MCF 10A (cell line): Measurements from ENCODE around the gene HLCS. TPM values are rescaled to one million over a fixed set of nuclear protein-coding genes. Genes with fewer than 3 reads are reported as not detected.

ENCODE experiments used
- BruUV-seq: library from RNA; stranded (reverse); fragments of 400-500 nt; replicated peaks from 2 replicates; lab custom pipeline; 2021; lab: Mats Ljungman, UMichigan
- CTCF ChIA-PET: fragments of 300-600 bp; sonication (Branson Sonifier 250); formaldehyde crosslinking; extraction: SDS; loops from one replicate; lab custom pipeline; 2021; ENCODE audit warnings: antibody characterized with exemption, inconsistent platforms; lab: Yijun Ruan, JAX
- POLR2A ChIA-PET: fragments of 300-600, 350-650 bp; sonication (Branson Sonifier 250); formaldehyde crosslinking; extraction: SDS; loops from one replicate; lab custom pipeline; 2020; ENCODE audit warnings: antibody characterized with exemption, inconsistent platforms; lab: Yijun Ruan, JAX
- DNase-seq: peaks from one replicate; pipeline ENCODE4 v3.0.0-alpha.2; 2018; ENCODE audit not compliant: unreplicated experiment
- H3K27ac Mint-ChIP-seq: one replicate; pipeline ENCODE4 v1.8.0; 2022; ENCODE audit warnings: mild to moderate bottlenecking, low read depth, mixed read lengths; ENCODE audit not compliant: unreplicated experiment
- H3K27me3 Mint-ChIP-seq: one replicate; pipeline ENCODE4 v1.8.0; 2022; ENCODE audit warnings: mixed read lengths; ENCODE audit not compliant: insufficient read depth, unreplicated experiment
- H3K36me3 Mint-ChIP-seq: one replicate; pipeline ENCODE4 v1.8.0; 2022; ENCODE audit warnings: mild to moderate bottlenecking, moderate library complexity, mixed read lengths; ENCODE audit not compliant: insufficient read depth, unreplicated experiment
- H3K4me1 Mint-ChIP-seq: one replicate; pipeline ENCODE4 v1.8.0; 2022; ENCODE audit warnings: mixed read lengths; ENCODE audit not compliant: insufficient read depth, unreplicated experiment
- H3K4me3 Mint-ChIP-seq: one replicate; pipeline ENCODE4 v1.8.0; 2022; ENCODE audit warnings: mild to moderate bottlenecking, moderate library complexity, mixed read lengths; ENCODE audit not compliant: unreplicated experiment
- H3K9me3 Mint-ChIP-seq: one replicate; pipeline ENCODE4 v1.8.0; 2022; ENCODE audit warnings: mixed read lengths; ENCODE audit not compliant: unreplicated experiment
- intact Hi-C: fragments of 100-400 bp; cut with micrococcal nuclease; formaldehyde crosslinking; loops from 2 replicates; pipeline ENCODE4 v1.14.1; 2022
- total RNA-seq: library from RNA; stranded (reverse); gene quantifications from 2 replicates; pipeline ENCODE4 v1.2.3, GENCODE V29; 2022
- TF ChIP-seq, protein P1 (sequence below): fragments of 200-600 bp; IDR thresholded peaks from one replicate; pipeline ENCODE4 v1.8.0; 2022; ENCODE audit warnings: antibody characterized with exemption, mild to moderate bottlenecking; ENCODE audit not compliant: unreplicated experiment

The HLCS gene
- total RNA-seq, 1 experiment from 2014 or later, result 46.1 TPM

DNA sequence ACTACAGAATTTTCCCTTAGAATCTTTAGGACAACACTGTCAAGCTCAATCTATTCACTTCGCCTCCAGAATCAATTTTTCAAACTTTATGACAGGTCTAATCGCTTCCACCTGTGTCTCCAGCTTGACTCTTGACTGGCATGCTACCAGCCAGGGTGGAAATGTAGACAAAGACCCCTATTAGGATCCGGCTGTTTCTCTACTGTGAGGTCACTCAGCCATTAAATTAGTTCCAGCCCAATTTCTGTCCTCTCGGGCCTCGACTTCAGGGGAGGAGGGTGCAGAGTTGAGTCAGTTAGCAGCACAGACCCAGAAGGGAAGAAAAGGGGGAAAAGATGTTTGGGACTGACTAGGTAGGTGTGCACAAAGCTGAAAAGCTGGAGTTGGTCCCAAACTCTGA, 78.5 kb downstream of the HLCS start:
- H3K27me3 Mint-ChIP-seq, result no peaks in the 10 kb centered on the region
- no peaks in the 10 kb centered on the region for H3K9me3 Mint-ChIP-seq
- H3K36me3 Mint-ChIP-seq, result peaks cover 28% of the 10 kb centered on the region
- POLR2A ChIA-PET, result no interaction called here
- intact Hi-C loops, result no loop called here
- H3K4me3 Mint-ChIP-seq, result no peak overlapping the region
- no TSS peak for BruUV-seq
- no peaks in the 10 kb centered on the region for H3K4me1 Mint-ChIP-seq
- no peak overlapping the region for H3K27ac Mint-ChIP-seq
- TF ChIP-seq, protein P1, sequence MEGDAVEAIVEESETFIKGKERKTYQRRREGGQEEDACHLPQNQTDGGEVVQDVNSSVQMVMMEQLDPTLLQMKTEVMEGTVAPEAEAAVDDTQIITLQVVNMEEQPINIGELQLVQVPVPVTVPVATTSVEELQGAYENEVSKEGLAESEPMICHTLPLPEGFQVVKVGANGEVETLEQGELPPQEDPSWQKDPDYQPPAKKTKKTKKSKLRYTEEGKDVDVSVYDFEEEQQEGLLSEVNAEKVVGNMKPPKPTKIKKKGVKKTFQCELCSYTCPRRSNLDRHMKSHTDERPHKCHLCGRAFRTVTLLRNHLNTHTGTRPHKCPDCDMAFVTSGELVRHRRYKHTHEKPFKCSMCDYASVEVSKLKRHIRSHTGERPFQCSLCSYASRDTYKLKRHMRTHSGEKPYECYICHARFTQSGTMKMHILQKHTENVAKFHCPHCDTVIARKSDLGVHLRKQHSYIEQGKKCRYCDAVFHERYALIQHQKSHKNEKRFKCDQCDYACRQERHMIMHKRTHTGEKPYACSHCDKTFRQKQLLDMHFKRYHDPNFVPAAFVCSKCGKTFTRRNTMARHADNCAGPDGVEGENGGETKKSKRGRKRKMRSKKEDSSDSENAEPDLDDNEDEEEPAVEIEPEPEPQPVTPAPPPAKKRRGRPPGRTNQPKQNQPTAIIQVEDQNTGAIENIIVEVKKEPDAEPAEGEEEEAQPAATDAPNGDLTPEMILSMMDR, result no peak
- DNase-seq, result no peak
- CTCF ChIA-PET, result interaction anchor here (1.1 kb wide), 1 partner anchor 29 kb away, joined by 3 read pairs; no protein-coding TSS in a partner anchor

DNA sequence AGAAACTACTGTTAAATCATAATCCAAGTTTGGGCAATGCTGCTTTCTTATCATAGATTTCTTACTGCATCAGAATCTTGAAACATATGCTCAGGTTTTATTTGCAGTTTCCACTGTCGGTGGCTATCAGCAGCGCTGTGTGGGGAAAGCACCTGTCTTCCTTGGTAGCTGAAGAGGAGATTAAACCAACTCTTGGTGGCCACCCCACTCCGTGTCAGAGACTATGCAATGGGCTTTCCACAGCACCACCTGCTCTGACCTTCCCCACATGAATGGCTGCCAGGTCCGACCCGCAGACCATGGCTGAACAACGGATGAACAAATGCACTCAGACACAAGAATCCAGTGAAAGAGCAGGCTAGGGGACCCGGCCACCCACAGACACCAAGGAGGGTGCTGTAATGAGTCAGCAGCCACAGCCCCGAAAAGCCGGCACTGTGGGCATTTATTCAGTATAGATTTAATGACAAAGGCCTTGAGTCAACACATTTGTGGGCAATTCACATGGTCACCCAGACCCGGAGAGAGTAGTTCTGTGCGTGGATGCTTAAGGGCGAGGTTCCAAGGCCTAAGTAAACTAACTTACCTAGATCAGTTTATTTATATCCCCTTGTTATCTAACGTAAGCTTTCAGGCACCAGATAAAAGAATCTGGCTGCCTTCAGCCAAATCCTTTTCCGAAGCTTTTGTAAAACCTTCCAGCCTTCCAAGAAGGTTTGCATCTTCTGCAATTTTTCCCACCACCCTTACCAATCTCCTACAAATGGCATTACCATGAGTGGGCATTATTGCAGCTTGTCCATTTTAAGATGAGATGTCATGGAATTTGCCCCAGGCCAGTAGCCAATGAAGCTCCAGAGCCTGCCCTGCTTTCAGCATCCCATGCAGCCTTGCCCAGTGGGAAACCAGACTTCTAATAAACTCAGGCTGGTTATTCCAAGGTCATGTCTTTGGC, 82.7 kb downstream of the HLCS start:
- POLR2A ChIA-PET, result no interaction called here
- Mint-ChIP-seq H3K27ac (no peak overlapping the region), H3K36me3 (peaks cover 23% of the 10 kb centered on the region), H3K4me3 (no peak overlapping the region), H3K4me1 (no peaks in the 10 kb centered on the region), H3K27me3 (no peaks in the 10 kb centered on the region), H3K9me3 (no peaks in the 10 kb centered on the region)
- DNase-seq, result no peak
- no TSS peak for BruUV-seq
- TF ChIP-seq, protein P1, result no peak
- intact Hi-C loops, result no loop called here
- CTCF ChIA-PET, result interaction anchor here (1.0 to 1.6 kb wide), 2 partner anchors 30 to 253 kb away, joined by 3 to 4 read pairs; no protein-coding TSS in a partner anchor

DNA sequence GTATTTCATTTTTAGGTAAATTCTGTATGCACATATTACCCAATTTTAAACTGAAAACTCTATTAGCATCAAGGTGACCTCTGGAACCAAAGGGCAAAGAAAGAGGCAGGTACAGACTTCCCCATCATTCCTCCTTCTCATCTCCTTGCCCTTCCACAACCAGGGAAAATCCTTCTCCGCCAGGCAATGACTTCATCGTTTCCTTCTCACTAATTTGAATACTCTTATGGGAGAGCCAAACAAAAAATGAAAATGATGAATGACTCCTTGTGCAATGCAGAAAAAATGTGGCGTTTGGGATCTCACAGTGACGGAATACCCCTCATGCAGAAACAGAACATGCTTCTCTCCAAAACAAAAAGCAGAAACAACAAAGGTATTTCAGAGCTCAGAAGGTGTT, 83.7 kb downstream of the HLCS start:
- intact Hi-C loops, result no loop called here
- peaks cover 5% of the 10 kb centered on the region for H3K9me3 Mint-ChIP-seq
- peaks cover 18% of the 10 kb centered on the region for H3K36me3 Mint-ChIP-seq
- no peaks in the 10 kb centered on the region for H3K27me3 Mint-ChIP-seq
- H3K4me3 Mint-ChIP-seq, result no peak overlapping the region
- no peak overlapping the region for H3K27ac Mint-ChIP-seq
- ChIA-PET CTCF (no interaction called here), POLR2A (no interaction called here)
- no peaks in the 10 kb centered on the region for H3K4me1 Mint-ChIP-seq
- no TSS peak for BruUV-seq
- no peak for DNase-seq
- TF ChIP-seq, protein P1, result no peak

DNA sequence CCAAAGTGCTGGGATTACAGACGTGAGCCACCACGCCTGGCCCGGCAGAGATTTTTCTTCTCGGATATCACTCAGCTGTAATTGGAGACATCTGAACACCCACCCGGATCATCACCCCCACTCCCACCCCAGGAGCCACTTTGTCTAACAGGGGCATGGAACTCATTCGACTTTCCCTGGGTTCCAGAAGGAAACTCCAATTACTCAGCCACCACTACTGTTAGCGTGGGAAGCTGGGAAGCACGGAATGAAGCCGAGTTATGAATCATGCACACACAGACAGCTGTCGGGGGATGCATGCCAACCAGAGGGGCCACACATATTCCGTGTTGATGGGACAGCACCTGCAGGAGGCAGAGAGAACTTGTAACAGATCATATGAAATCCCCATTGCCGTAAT, 85.2 kb downstream of the HLCS start:
- no peak for DNase-seq
- intact Hi-C loops, result no loop called here
- H3K27ac Mint-ChIP-seq, result no peak overlapping the region
- TF ChIP-seq, protein P1, result no peak
- peaks cover 14% of the 10 kb centered on the region for H3K9me3 Mint-ChIP-seq
- H3K4me3 Mint-ChIP-seq, result no peak overlapping the region
- H3K4me1 Mint-ChIP-seq, result no peaks in the 10 kb centered on the region
- H3K36me3 Mint-ChIP-seq, result peaks cover 23% of the 10 kb centered on the region
- CTCF ChIA-PET, result interaction anchor here (0.5 to 0.6 kb wide), 4 partner anchors 32 to 542 kb away, joined by 3 to 4 read pairs (median 4); no protein-coding TSS in a partner anchor
- BruUV-seq, result no TSS peak
- H3K27me3 Mint-ChIP-seq, result no peaks in the 10 kb centered on the region
- POLR2A ChIA-PET, result interaction anchor here (0.6 kb wide), 1 partner anchor 35 kb away, joined by 3 read pairs; no protein-coding TSS in a partner anchor
